ENCODE results near the gene XPR1.

XPR1 gene

DNA sequence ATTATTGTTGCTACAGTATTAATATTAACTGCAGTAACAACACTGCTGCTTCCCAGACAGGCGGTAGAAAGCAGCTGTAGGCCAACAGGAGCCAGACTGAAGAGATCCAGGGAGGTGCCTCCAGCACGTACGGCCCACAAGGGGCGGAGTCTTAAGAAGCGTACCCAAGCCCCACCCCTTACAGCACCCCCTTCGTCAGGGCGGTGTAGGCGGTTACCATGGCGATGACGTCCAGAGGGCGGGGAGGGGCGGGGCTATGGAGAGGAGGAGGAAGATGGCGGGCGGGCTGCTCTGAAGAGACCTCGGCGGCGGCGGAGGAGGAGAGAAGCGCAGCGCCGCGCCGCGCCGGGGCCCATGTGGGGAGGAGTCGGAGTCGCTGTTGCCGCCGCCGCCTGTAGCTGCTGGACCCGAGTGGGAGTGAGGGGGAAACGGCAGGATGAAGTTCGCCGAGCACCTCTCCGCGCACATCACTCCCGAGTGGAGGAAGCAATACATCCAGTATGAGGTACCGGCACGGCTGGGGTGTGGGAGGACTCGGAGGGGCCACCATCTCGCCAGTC is at the start of gene XPR1:
XPR1 (plus strand) TSS at position 257 of the 560 bp plus-strand sequence; CDS start at position 437, 180 bp downstream.
- Histone ChIP-seq H3K36me3 (ENCODE audit: control insufficient read depth, low read depth, low read length) (no peaks in the 10 kb centered on the region), H3K4me1 (ENCODE audit: control insufficient read depth, low read depth, low read length) (peaks cover 25% of the 10 kb centered on the region), H3K27me3 (ENCODE audit: control insufficient read depth, insufficient read depth, low read length) (no peaks in the 10 kb centered on the region), H3K27ac (ENCODE audit: low read length) (peak within 1 kb of the TSS; percentile 77), H3K9ac (ENCODE audit: low read length) (peak within 1 kb of the TSS; percentile 79), H3K4me3 (ENCODE audit: low read length) (peak within 1 kb of the TSS; percentile 73), H3K9me3 (ENCODE audit: control insufficient read depth, low read depth, low read length) (no peaks in the 10 kb centered on the region)

DNA sequence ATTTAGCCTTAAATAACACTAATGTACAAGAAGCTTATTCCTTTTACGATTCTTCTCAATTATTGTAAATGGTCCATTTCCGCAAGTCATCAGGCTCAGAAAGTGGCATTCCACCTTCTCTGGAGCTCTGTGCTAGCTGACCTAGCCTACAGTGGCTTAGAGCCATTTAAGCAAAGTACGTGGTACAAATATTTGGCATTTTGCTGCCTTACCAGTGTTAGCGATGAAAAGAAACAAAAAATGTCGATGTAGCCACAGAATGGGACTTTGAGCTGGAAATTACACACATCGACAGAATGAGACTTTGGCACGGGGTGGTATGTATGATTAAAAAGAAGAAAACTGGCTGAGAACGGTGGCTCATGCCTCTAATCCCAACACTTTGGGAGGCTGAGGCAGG is 47.0 kb upstream of the XPR1 start:
- no peaks in the 10 kb centered on the region for H3K9me3 ChIP-seq (ENCODE audit: control insufficient read depth, low read depth, low read length)
- H3K36me3 ChIP-seq (ENCODE audit: control insufficient read depth, low read depth, low read length): no peaks in the 10 kb centered on the region
- H3K4me3 ChIP-seq (ENCODE audit: low read length): no peak overlapping the region
- H3K27me3 ChIP-seq (ENCODE audit: control insufficient read depth, insufficient read depth, low read length): no peaks in the 10 kb centered on the region
- no peaks in the 10 kb centered on the region for H3K4me1 ChIP-seq (ENCODE audit: control insufficient read depth, low read depth, low read length)
- no peak overlapping the region for H3K27ac ChIP-seq (ENCODE audit: low read length)
- H3K9ac ChIP-seq (ENCODE audit: low read length): no peak overlapping the region

DNA sequence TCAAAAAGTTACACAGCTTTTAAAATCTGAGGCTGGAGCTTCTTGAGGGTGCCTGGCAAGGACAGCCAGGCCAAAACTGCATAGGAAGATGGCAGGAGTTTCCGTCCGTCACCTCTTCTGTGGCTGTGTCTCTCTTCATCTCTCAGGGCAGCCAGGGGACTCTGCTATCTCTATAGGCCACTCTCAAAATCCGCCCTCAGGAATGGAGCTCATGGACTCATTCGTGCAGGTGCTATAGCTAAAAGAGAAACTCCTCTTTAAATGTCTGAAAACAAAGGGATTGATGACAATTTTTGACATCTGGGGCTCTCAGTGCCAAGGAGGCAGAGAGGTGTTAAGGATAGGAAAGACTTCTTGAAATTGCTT is 45.8 kb upstream of the XPR1 start:
- no peaks in the 10 kb centered on the region for H3K27me3 ChIP-seq (ENCODE audit: control insufficient read depth, insufficient read depth, low read length)
- H3K36me3 ChIP-seq (ENCODE audit: control insufficient read depth, low read depth, low read length): no peaks in the 10 kb centered on the region
- no peak overlapping the region for H3K9ac ChIP-seq (ENCODE audit: low read length)
- no peak overlapping the region for H3K4me3 ChIP-seq (ENCODE audit: low read length)
- H3K4me1 ChIP-seq (ENCODE audit: control insufficient read depth, low read depth, low read length): no peaks in the 10 kb centered on the region
- H3K27ac ChIP-seq (ENCODE audit: low read length): no peak overlapping the region
- no peaks in the 10 kb centered on the region for H3K9me3 ChIP-seq (ENCODE audit: control insufficient read depth, low read depth, low read length)

DNA sequence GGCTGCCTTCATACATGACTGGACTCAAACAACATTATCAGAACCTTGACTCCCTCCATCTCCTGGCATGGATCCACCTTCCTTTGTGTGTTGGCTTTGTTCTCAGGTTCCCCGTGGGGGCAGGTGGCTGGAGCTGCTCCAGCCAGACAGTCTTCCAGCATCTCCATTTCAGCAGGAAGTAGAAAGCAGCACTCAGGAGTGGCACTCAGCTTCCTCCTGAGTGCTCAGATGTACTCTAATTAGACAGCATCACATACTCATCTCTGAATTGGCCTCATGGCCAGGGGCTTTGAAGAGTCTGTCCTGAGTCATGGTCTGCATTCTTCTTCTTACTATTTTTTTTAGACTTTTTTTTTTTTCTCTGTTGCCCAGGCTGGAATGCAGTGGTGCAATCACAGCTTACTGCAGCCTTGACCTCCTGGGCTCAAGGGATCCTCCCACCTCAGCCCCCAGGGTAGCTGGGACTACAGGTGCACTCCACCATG is 45.1 kb upstream of the XPR1 start:
- H3K4me3 ChIP-seq (ENCODE audit: low read length): no peak overlapping the region
- H3K9ac ChIP-seq (ENCODE audit: low read length): no peak overlapping the region
- H3K27me3 ChIP-seq (ENCODE audit: control insufficient read depth, insufficient read depth, low read length): no peaks in the 10 kb centered on the region
- no peak overlapping the region for H3K27ac ChIP-seq (ENCODE audit: low read length)
- no peaks in the 10 kb centered on the region for H3K36me3 ChIP-seq (ENCODE audit: control insufficient read depth, low read depth, low read length)
- H3K4me1 ChIP-seq (ENCODE audit: control insufficient read depth, low read depth, low read length): no peaks in the 10 kb centered on the region
- no peaks in the 10 kb centered on the region for H3K9me3 ChIP-seq (ENCODE audit: control insufficient read depth, low read depth, low read length)

DNA sequence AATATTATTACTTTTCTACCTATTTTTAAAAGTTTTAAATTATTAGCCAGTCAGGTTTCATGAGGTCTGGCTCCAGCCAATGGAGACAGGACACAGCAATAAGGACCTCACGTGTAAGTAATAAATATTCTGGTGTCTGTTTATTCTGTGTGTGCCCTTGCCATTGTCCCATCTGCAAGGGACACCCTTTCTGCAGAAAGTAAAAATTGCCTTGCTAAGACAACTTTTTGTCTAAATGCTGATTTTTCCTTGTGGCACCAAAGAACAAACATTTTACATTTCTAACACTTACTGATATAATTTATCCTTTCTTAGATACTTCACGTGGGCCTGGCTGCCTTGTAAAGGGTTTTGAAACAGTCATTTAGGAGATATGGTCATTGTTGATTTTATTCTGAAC is 43.7 kb upstream of the XPR1 start:
- Histone ChIP-seq H3K27me3 (ENCODE audit: control insufficient read depth, insufficient read depth, low read length) (no peaks in the 10 kb centered on the region), H3K9ac (ENCODE audit: low read length) (no peak overlapping the region), H3K9me3 (ENCODE audit: control insufficient read depth, low read depth, low read length) (no peaks in the 10 kb centered on the region), H3K4me3 (ENCODE audit: low read length) (no peak overlapping the region), H3K27ac (ENCODE audit: low read length) (no peak overlapping the region), H3K36me3 (ENCODE audit: control insufficient read depth, low read depth, low read length) (no peaks in the 10 kb centered on the region), H3K4me1 (ENCODE audit: control insufficient read depth, low read depth, low read length) (no peaks in the 10 kb centered on the region)

DNA sequence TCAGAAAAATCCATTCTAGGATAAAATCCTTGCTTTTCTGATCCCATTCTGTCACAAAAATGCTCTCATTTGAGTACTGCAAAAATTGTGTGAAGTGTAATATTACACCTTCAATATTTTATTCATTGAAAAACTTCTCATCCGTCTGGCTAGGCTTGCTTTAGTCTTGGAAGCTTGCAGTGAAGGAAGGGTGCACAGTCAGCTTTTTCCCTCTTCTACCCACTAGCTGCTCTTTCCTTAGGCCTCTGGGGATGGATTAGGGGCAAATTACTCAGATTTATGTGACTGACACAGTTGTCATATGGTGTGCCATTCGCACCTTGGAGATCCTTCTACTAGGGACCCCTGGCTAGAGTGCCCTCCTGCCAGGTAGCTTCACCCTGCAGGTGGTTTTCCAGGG is 40.9 kb upstream of the XPR1 start:
- H3K4me1 ChIP-seq (ENCODE audit: control insufficient read depth, low read depth, low read length): no peaks in the 10 kb centered on the region
- H3K36me3 ChIP-seq (ENCODE audit: control insufficient read depth, low read depth, low read length): no peaks in the 10 kb centered on the region
- no peak overlapping the region for H3K4me3 ChIP-seq (ENCODE audit: low read length)
- no peaks in the 10 kb centered on the region for H3K27me3 ChIP-seq (ENCODE audit: control insufficient read depth, insufficient read depth, low read length)
- H3K9ac ChIP-seq (ENCODE audit: low read length): no peak overlapping the region
- H3K27ac ChIP-seq (ENCODE audit: low read length): no peak overlapping the region
- no peaks in the 10 kb centered on the region for H3K9me3 ChIP-seq (ENCODE audit: control insufficient read depth, low read depth, low read length)

DNA sequence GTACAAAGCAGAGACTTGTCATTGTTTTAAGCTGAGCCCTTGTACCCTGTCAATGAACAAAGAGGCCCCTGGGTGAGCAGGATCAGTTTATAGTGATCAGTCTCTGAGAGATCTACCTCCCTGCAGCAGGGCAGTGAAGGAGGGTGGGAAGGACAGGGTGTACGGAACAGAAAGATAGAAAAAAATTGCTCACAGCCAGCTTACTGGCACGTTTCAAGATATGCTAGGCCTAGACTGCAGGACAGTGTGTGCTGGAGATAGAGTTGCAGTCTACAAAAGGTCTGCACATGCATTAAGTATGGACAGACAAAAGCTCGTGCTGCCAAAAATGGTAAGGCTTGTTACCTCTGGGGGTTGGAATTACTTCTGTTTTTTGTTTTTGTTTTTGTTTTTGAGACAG is 38.4 kb upstream of the XPR1 start:
- Histone ChIP-seq H3K27me3 (ENCODE audit: control insufficient read depth, insufficient read depth, low read length) (no peaks in the 10 kb centered on the region), H3K36me3 (ENCODE audit: control insufficient read depth, low read depth, low read length) (no peaks in the 10 kb centered on the region), H3K4me3 (ENCODE audit: low read length) (no peak overlapping the region), H3K4me1 (ENCODE audit: control insufficient read depth, low read depth, low read length) (no peaks in the 10 kb centered on the region), H3K9ac (ENCODE audit: low read length) (no peak overlapping the region), H3K9me3 (ENCODE audit: control insufficient read depth, low read depth, low read length) (no peaks in the 10 kb centered on the region), H3K27ac (ENCODE audit: low read length) (no peak overlapping the region)

DNA sequence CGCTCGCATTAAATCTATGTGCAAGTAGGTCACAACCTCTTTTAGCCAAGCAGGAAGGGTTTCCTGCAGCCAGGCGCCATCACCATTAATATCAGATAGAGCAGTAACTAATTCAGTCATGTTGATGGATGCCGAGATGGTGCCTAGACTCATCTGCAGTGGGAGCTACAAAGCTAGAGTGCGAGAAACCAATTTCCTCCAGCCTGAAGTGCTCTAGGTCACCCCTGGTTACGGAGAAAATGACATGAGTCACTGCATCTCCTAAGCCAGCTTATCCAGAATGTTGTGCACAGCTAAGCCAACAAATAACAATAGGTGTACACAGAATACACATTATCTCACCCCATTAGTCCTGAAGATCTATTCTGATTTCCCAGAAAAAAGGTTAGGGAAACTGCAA is 37.1 kb upstream of the XPR1 start:
- H3K27me3 ChIP-seq (ENCODE audit: control insufficient read depth, insufficient read depth, low read length): no peaks in the 10 kb centered on the region
- H3K27ac ChIP-seq (ENCODE audit: low read length): no peak overlapping the region
- H3K9me3 ChIP-seq (ENCODE audit: control insufficient read depth, low read depth, low read length): no peaks in the 10 kb centered on the region
- no peaks in the 10 kb centered on the region for H3K36me3 ChIP-seq (ENCODE audit: control insufficient read depth, low read depth, low read length)
- H3K4me3 ChIP-seq (ENCODE audit: low read length): no peak overlapping the region
- H3K9ac ChIP-seq (ENCODE audit: low read length): no peak overlapping the region
- H3K4me1 ChIP-seq (ENCODE audit: control insufficient read depth, low read depth, low read length): no peaks in the 10 kb centered on the region

DNA sequence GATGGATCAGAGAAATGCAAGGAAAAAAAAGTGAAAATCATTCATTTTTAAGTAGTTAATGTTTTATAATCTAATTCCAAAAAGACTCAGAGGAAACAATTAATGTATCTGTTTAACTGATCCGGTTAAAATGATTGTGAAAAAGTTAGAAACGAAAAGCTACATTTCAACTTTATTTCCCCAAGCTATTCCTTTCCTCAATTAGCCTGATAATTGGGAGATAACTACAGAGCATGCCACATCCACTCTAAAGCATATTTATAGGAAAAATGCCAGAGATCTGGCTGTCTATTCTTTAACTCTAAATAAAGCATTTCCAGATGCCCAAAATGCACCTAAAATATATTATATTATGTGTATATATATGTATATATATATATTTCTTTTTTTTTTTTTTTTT is 35.9 kb upstream of the XPR1 start:
- H3K27me3 ChIP-seq (ENCODE audit: control insufficient read depth, insufficient read depth, low read length): no peaks in the 10 kb centered on the region
- no peaks in the 10 kb centered on the region for H3K4me1 ChIP-seq (ENCODE audit: control insufficient read depth, low read depth, low read length)
- H3K36me3 ChIP-seq (ENCODE audit: control insufficient read depth, low read depth, low read length): no peaks in the 10 kb centered on the region
- H3K4me3 ChIP-seq (ENCODE audit: low read length): no peak overlapping the region
- H3K9ac ChIP-seq (ENCODE audit: low read length): no peak overlapping the region
- H3K27ac ChIP-seq (ENCODE audit: low read length): no peak overlapping the region
- no peaks in the 10 kb centered on the region for H3K9me3 ChIP-seq (ENCODE audit: control insufficient read depth, low read depth, low read length)

DNA sequence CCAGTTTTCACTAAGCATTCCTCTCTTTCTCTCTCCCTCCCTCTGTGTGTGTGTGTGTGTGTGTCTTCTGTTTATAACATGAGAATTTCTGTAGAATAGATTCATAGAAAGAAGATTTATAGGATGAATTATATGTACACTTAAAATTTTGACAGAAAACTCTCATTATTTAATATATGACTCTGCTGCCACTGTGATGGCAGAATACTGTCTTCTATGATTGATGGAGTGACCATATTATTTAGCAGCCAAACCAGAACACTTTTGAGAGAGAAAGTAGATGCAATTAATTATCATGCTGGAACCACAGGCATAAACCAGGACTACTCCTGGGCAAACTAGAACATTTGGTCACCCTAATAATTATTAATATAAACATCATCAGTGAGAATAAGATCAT is 34.3 kb upstream of the XPR1 start:
- no peaks in the 10 kb centered on the region for H3K27me3 ChIP-seq (ENCODE audit: control insufficient read depth, insufficient read depth, low read length)
- H3K4me3 ChIP-seq (ENCODE audit: low read length): no peak overlapping the region
- H3K9me3 ChIP-seq (ENCODE audit: control insufficient read depth, low read depth, low read length): no peaks in the 10 kb centered on the region
- no peak overlapping the region for H3K27ac ChIP-seq (ENCODE audit: low read length)
- no peaks in the 10 kb centered on the region for H3K36me3 ChIP-seq (ENCODE audit: control insufficient read depth, low read depth, low read length)
- H3K4me1 ChIP-seq (ENCODE audit: control insufficient read depth, low read depth, low read length): no peaks in the 10 kb centered on the region
- H3K9ac ChIP-seq (ENCODE audit: low read length): no peak overlapping the region

DNA sequence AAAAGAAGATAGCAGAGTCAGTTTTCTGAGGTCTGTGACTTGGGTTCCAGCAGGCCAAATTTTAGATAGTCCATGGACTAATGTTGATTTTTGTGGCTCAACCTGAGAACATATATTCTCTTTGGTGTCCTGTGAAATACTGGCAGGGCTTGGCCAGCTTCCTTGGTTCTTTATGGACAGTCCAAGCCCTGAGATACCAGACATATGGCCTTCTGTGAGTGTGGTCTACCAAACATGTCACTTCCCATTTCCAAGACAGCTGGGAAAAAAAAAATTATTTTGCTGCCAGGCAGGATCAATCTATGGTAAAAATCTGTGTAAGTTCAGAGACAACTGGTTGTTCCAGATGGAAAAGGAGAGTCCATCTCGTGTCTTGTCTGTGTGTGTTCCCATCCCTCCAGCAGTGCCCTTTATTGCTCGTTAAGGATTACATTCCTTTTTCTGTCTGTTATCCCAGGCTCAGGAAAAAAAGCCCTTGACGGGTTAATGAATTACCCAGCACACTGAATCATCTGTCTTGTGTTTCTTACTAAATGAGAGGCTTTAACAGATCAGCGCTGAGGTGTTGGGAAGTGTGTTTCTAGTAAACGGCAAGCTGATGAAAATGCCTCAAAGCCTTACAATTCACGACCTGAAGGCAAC is 33.4 kb upstream of the XPR1 start:
- no peak overlapping the region for H3K27ac ChIP-seq (ENCODE audit: low read length)
- H3K4me1 ChIP-seq (ENCODE audit: control insufficient read depth, low read depth, low read length): no peaks in the 10 kb centered on the region
- no peak overlapping the region for H3K9ac ChIP-seq (ENCODE audit: low read length)
- H3K27me3 ChIP-seq (ENCODE audit: control insufficient read depth, insufficient read depth, low read length): no peaks in the 10 kb centered on the region
- H3K9me3 ChIP-seq (ENCODE audit: control insufficient read depth, low read depth, low read length): no peaks in the 10 kb centered on the region
- no peak overlapping the region for H3K4me3 ChIP-seq (ENCODE audit: low read length)
- H3K36me3 ChIP-seq (ENCODE audit: control insufficient read depth, low read depth, low read length): no peaks in the 10 kb centered on the region

DNA sequence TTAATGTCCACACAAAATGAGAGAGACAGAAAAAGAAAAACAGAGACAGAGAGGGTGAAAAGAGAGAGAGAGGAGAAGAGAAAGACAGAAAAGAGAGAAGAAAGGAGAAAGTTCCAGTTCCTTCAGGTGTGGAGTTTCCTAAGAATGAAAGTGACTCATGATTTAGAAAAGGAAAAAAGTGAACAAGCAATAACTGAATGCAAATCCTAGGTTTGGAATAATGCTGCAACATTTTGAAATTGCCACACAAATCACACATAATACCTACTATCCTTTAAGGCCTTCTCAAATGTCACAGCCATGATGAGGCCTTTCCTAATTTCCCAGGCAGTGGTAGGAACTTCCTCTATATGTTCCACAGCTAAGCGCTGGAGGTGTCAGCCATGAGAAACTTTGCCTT is 31.5 kb upstream of the XPR1 start:
- Histone ChIP-seq H3K27ac (ENCODE audit: low read length) (no peak overlapping the region), H3K9me3 (ENCODE audit: control insufficient read depth, low read depth, low read length) (no peaks in the 10 kb centered on the region), H3K4me1 (ENCODE audit: control insufficient read depth, low read depth, low read length) (no peaks in the 10 kb centered on the region), H3K27me3 (ENCODE audit: control insufficient read depth, insufficient read depth, low read length) (no peaks in the 10 kb centered on the region), H3K4me3 (ENCODE audit: low read length) (no peak overlapping the region), H3K36me3 (ENCODE audit: control insufficient read depth, low read depth, low read length) (no peaks in the 10 kb centered on the region), H3K9ac (ENCODE audit: low read length) (no peak overlapping the region)
